ENCODE results near the gene SENP1. TPM values are rescaled to one million over a fixed set of nuclear protein-coding genes. Genes with fewer than 3 reads are reported as not detected.

SENP1 gene
- total RNA-seq, 1 donor from 2014 or later = 44.0 TPM

GRCh38 chr12:47995981-47996401 is 109.9 kb downstream of the SENP1 start:
- no peaks in the 10 kb centered on the region for H3K27me3 Mint-ChIP-seq (ENCODE audit: low read depth)
- TF ChIP-seq CTCF (conservative IDR thresholded peaks at IDR 0.05) = no peak

GRCh38 chr12:47993491-47993890 is 112.4 kb downstream of the SENP1 start:
- Mint-ChIP-seq H3K4me3 (no peak overlapping the region), H3K36me3 (ENCODE audit: low read depth) (peaks cover 12% of the 10 kb centered on the region), H3K4me1 (peaks cover 21% of the 10 kb centered on the region), H3K9me3 (no peaks in the 10 kb centered on the region), H3K27me3 (ENCODE audit: low read depth) (no peaks in the 10 kb centered on the region), H3K27ac (ENCODE audit: unreplicated experiment) (no peak overlapping the region)
- TF ChIP-seq CTCF (conservative IDR thresholded peaks at IDR 0.05) = no peak
- no peak for DNase-seq (ENCODE audit: low read depth, low spot score)

More at GRCh38 chr12:47995981-47996401, 109.9 kb downstream of the SENP1 start:
- peaks cover 10% of the 10 kb centered on the region for H3K36me3 Mint-ChIP-seq (ENCODE audit: low read depth)
- no peak overlapping the region for H3K27ac Mint-ChIP-seq (ENCODE audit: unreplicated experiment)
- peaks cover 18% of the 10 kb centered on the region for H3K4me1 Mint-ChIP-seq
- H3K9me3 Mint-ChIP-seq = no peaks in the 10 kb centered on the region
- no peak for DNase-seq (ENCODE audit: low read depth, low spot score)
- H3K4me3 Mint-ChIP-seq = no peak overlapping the region

Small RNA genes lying within 50 kb of the gene (microRNA-seq; reads per million reads assigned to microRNA genes)
- gene MIR6505 = 15.4 reads per million, percentile 30 among the genes with 10 or more reads in this experiment

Other genes with a start within 250 kb of the SENP1 start
- not detected in 2 replicates for gene VDR, start 201.1 kb downstream of the SENP1 start, total RNA-seq
- 147 and 159 TPM in 2 replicates for gene TMEM106C, start 142.5 kb downstream of the SENP1 start, total RNA-seq
- 384 and 386 TPM in 2 replicates for gene COL2A1, start 101.6 kb downstream of the SENP1 start, total RNA-seq
- 129 and 132 TPM in 2 replicates for gene PFKM, start 13.3 kb upstream of the SENP1 start, total RNA-seq
- gene ASB8, start 51.4 kb upstream of the SENP1 start, total RNA-seq = 21.5 and 21.7 TPM in 2 replicates
- 12.6 and 12.8 TPM in 2 replicates for gene CCDC184, start 77.6 kb upstream of the SENP1 start, total RNA-seq
- not detected in 2 replicates for gene OR10AD1, start 97.2 kb upstream of the SENP1 start, total RNA-seq
- 15.8 and 17.1 TPM in 2 replicates for gene ZNF641, start 244.8 kb upstream of the SENP1 start, total RNA-seq

Data from neural crest cell (in vitro differentiated cells).